Hematopoietic multipotent progenitor cell treated with erythropoietin and hydrocortisone succinate and interleukin-3 and kit ligand, for 4 days (in vitro differentiated cells): ENCODE data around the gene ETV2.
"Not testable (repeated sequence)": the region's sequence is repeated elsewhere in the genome, so short reads cannot be mapped to it uniquely, and the experiment has no call there.

Source experiments
- DNase-seq: peaks from one replicate; pipeline ENCODE4 v3.0.0-alpha.2; 2015

ETV2 gene

GRCh38 chr19:35661995-35662340 is 20.4 kb downstream of the ETV2 start:
- DNase-seq, result no peak

GRCh38 chr19:35663981-35664380 is 22.4 kb downstream of the ETV2 start:
- DNase-seq, result no peak

- DNase-seq, result no peak
These were observed 23.6 kb downstream of the ETV2 start for GRCh38 chr19:35665157-35665556.

- no peak for DNase-seq
These were observed 24.1 kb downstream of the ETV2 start for GRCh38 chr19:35665604-35666003.

- no peak for DNase-seq
These were observed 24.8 kb downstream of the ETV2 start, which contains the start of gene UPK1A for GRCh38 chr19:35666251-35666913. Gene UPK1A (plus strand): TSS chr19:35666517. CDS start chr19:35666813, 296 bp downstream.

- DNase-seq, result no peak
These were observed 28.0 kb downstream of the ETV2 start for GRCh38 chr19:35669566-35669965.

- no peak for DNase-seq
These were observed 28.4 kb downstream of the ETV2 start for GRCh38 chr19:35669974-35670373.

- no peak for DNase-seq
These were observed 29.1 kb downstream of the ETV2 start for GRCh38 chr19:35670686-35671085.

- peak; percentile 88 for DNase-seq
These were observed 30.3 kb downstream of the ETV2 start for GRCh38 chr19:35671818-35672217.

- peak; percentile 61 for DNase-seq
These were observed 31.7 kb downstream of the ETV2 start for GRCh38 chr19:35673121-35673804.

- no peak for DNase-seq
These were observed 34.1 kb downstream of the ETV2 start for GRCh38 chr19:35675589-35676140.

- no peak for DNase-seq
These were observed 48.3 kb downstream of the ETV2 start for GRCh38 chr19:35689836-35690235.

GRCh38 chr19:35691106-35691505 is 49.6 kb downstream of the ETV2 start:
- not testable (repeated sequence) for DNase-seq

- no peak for DNase-seq
These were observed 50.5 kb downstream of the ETV2 start for GRCh38 chr19:35692010-35692409.

- no peak for DNase-seq
These were observed 51.9 kb downstream of the ETV2 start for GRCh38 chr19:35693422-35693821.

GRCh38 chr19:35693835-35694599 is 52.5 kb downstream of the ETV2 start:
- peak; percentile 95 for DNase-seq
